MM.1S (cell line): ENCODE results near the gene OSBP2.
"Not testable (repeated sequence)": the region's sequence is repeated elsewhere in the genome, so short reads cannot be mapped to it uniquely, and the experiment has no call there.

Experiments used
- EZH2 ChIP-seq: fragments of 300-600 bp; sonication (generic); optimal IDR thresholded peaks from 2 replicates; pipeline ENCODE3; 2017; ENCODE audit warnings: low read depth, mild to moderate bottlenecking, antibody characterized with exemption, low read length, mixed read lengths
- TF ChIP-seq, protein P1 (sequence below): fragments of 300-600 bp; sonication (generic); IDR thresholded peaks from 2 replicates; pipeline ENCODE4 v1.5.1; 2016; ENCODE audit warnings: antibody characterized with exemption, low read length, mixed read lengths

DNA sequence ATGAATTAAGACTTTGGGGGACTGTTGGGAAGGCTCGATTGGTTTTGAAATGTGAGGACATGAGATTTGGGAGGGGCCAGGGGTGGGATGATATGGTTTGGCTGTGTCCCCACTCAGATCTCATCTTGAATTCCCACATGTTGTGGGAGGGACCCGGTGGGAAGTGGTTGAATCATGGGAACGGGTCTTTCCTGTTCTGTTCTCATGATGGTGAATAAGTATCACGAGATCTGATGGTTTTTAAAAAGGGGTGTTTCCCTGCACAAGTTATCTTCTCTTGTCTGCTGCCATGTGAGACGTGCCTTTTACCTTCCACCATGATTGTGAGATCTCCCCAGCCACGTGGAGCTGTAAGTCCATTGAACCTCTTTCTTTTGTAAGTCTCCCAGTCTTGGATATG, 82.5 kb downstream of the OSBP2 start:
- TF ChIP-seq, protein P1, sequence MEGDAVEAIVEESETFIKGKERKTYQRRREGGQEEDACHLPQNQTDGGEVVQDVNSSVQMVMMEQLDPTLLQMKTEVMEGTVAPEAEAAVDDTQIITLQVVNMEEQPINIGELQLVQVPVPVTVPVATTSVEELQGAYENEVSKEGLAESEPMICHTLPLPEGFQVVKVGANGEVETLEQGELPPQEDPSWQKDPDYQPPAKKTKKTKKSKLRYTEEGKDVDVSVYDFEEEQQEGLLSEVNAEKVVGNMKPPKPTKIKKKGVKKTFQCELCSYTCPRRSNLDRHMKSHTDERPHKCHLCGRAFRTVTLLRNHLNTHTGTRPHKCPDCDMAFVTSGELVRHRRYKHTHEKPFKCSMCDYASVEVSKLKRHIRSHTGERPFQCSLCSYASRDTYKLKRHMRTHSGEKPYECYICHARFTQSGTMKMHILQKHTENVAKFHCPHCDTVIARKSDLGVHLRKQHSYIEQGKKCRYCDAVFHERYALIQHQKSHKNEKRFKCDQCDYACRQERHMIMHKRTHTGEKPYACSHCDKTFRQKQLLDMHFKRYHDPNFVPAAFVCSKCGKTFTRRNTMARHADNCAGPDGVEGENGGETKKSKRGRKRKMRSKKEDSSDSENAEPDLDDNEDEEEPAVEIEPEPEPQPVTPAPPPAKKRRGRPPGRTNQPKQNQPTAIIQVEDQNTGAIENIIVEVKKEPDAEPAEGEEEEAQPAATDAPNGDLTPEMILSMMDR, result not testable (repeated sequence)
- not testable (repeated sequence) for TF ChIP-seq EZH2
